T-helper 1 cell treated with Interleukin-12 subunit alpha and Interleukin-12 subunit beta and Interleukin-4 antibody, amounts not matched to agents 30 ng/mL and 1 ng/mL, for 36 hours (primary cell): ENCODE measurements around the gene TKFC. TPM values are rescaled to one million over a fixed set of nuclear protein-coding genes. Genes with fewer than 3 reads are reported as not detected.

ENCODE experiments used
- intact Hi-C: fragments of 100-400 bp; cut with micrococcal nuclease; formaldehyde crosslinking; loops from one replicate; pipeline ENCODE4 v1.15.1; 2024
- total RNA-seq: library from RNA; stranded (reverse); gene quantifications from 2 replicates; pipeline ENCODE4 v1.2.3, GENCODE V29; 2022

Gene TKFC
- total RNA-seq, 1 donor from 2014 or later = 32.6 TPM

DNA sequence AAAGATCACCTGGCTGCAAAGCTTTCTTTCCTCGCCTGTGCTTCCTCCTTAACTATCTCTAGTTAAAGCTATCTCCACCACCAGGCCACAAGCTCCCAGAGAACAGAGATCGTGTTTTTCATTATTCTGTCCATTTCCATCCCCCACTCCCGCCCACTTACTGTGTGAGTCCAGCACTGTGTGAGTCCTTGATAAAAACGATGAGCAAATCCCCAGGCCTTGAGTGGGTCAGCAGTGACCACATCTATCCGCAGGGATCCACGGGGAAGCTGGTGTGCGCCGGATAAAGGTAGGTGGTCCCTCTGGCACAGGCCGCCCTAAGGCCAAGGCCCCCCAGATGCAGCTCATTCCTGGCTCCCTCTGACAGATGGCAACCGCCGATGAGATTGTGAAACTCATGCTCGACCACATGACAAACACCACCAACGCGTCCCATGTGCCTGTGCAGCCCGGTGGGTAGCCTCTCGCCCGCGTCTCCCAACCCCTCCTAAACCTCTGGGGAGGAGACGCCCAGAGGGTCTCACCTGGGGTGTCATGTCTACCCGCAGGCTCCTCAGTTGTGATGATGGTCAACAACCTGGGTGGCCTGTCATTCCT lies 9.3 kb downstream of the TKFC start:
- intact Hi-C loops = no loop called here

DNA sequence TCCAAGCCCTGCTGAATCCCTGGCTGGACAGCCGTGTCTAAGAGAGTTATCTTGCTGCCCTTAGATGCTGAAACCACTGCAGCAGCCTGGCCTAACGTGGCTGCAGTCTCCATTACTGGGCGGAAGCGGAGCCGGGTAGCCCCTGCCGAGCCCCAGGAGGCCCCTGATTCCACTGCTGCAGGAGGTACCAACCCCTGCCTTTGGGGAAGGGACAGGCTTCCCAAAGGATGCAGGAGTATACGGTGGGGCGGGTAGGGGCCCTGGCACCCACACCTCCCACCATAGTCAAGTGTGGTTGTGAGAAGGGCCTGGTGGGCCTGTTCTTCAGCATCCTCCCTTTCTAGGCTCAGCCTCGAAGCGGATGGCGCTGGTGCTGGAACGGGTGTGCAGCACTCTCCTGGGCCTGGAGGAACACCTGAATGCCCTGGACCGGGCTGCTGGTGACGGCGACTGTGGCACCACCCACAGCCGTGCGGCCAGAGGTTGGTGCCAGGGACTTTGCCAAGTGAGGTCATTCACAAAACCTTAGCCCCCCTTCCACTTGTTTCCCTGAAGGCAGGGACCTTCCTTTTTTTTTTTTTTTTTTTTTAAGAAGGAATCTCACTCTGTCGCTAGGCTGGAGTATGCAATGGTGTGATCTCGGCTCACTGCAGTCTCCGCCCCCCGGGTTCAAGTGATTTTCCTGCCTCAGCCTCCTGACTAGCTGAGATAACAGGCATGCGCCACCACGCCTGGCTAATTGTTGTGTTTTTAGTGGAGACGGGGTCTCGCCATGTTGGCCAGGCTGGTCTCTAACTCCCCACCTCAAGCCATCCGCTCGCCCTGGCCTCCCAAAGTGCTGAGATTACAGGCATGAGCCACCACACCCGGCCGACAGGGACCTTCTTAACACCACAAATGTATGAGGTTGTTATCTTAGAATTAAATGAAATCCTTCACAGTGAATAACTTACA lies 11.0 kb downstream of the TKFC start:
- intact Hi-C loops = no loop called here

DNA sequence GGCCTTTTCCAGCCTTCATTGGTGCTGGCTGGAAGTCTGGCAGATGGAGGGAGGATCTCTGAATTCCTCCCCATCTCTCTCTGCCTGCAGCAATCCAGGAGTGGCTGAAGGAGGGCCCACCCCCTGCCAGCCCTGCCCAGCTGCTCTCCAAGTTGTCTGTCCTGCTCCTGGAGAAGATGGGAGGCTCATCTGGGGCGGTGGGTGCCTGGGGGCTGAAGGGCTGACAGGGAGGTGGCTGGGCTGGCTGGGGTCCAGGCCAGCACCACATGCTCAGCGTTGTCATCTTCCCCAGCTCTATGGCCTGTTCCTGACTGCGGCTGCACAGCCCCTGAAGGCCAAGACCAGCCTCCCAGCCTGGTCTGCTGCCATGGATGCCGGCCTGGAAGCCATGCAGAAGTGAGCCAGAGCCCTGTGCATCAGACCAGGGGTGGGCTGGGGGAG lies 12.2 kb downstream of the TKFC start:
- intact Hi-C loops = no loop called here

DNA sequence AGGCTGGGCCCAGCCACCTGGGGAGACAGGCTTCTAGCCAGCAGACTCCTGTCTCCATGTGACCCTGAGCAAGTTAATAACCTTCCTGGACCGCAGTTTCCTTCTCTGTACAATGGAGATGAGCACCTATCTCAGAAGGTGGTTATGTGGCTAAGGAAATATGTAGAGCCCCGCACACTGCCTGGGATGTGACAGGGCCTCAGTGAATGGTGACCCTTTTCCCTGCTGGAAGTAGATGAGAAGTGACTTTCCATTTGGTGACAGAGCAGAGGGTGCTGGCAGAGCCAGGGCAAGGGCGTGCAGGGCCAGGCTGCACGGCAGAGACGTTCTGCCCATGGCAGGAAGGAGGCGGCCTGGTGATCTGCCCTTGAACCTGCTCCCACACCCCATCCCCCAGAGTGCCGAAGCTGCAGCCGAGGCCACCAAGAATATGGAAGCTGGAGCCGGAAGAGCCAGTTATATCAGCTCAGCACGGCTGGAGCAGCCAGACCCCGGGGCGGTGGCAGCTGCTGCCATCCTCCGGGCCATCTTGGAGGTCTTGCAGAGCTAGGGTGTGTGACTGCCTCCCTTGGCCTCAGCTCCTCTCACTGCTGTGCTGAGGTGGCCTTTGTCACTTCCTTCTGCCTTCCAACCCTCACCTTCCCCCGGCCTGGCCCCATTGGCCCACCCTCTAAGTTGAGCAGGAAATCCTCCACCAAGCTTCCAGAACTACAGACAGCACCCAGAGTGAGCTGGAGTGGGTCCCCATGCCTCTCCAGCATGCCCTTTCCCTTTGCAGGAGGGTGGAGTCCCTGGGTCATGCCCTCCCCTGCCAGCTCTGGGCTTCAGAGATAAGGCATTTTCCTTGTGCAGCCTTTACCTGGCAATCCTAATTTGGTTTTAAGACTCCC lies 13.2 kb downstream of the TKFC start:
- intact Hi-C loops = no loop called here

DNA sequence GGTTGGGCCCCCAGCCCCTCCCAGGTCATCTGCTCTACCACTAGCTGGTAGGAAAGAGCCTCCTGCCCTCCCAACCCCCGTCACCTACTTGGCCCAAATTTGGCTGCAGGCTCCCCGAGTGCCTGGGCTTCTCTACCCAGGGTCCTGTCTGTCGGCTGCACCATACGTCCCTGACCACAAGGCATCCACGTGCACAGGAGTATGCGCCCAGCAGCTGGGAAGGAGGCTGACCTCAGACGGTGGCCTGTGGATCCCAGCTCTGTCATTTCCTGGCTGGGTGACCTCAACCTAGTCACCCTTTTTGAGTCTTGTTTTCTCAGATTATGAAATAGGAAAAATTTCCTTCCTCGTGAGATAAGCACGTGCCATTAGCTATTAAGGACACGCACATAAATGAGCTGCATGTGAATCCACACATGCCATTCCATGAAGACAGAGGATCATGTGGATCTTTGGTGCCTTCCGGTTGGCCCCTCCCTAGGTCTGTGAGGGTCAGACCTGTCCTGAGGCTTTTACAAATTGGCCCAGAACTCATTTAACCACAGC lies 15.0 kb downstream of the TKFC start:
- intact Hi-C loops = no loop called here

DNA sequence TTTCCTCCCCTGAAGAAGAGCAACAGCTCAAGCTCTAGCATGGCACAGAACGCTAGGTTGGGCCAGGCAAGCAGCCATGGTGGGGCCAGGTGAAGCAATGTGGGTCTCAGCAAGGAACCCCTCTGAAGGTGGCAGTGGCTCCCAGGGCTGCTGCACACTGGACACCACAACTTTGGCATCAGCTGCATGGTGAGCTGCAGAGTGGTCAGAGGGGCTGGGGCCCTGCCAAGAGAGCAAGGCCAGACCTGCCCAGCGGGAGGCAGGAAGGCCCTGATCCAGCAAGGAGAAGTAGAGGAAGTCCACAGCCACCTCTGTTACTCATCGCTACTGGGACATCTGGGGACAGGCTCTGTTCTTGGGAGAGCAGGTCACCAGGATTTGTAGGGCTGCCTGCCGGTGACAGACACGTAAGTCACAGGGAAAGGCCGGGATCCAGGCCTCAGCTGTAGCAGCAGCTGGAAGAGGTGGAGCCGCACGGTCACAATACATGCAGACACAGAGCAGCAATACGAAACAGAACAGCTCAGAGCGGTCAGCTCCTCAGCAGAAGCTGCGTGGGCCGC lies 16.2 kb downstream of the TKFC start:
- intact Hi-C loops = loop anchor here (1.0 kb wide), 1 partner anchor 39 kb away; no protein-coding TSS in a partner anchor

DNA sequence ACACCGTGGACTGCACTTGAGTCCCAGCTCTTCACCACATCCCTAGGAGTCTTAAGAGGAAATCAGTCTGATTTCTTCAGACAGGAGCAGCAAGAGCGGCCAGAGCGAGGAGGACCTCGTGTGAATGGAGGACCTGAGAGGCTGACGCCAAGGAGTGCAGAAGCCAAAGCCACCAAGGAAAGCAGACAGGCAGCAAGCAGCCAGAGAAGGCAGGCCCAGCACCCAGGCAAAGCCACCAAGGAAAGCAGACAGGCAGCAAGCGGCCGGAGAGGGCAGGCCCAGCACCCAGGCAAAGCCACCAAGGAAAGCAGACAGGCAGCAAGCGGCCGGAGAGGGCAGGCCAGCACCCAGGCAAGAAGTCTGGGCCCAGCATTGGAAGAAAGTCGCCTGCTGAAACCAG lies 16.9 kb downstream of the TKFC start:
- intact Hi-C loops = loop anchor here (1.0 kb wide), 1 partner anchor 40 kb away; no protein-coding TSS in a partner anchor

DNA sequence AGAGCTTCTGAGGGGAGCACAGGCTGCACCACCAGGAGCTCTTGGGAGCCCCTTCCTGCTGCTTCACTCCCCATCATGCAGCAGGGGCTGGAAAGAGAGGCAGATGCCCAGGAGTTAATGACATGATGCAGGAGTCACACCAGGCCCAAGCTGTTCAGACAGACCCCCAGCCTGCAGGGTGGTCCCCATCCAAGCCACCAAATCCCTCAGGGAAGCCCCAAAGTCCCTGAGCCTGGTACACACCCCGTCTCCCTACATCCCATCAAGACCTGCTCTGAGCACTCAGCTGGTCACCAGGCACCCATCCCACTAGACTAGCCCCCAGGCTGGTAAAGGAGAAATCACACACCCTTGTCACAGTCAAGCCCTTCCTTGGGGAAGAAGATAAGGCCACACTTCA lies 17.3 kb downstream of the TKFC start:
- intact Hi-C loops = no loop called here

DNA sequence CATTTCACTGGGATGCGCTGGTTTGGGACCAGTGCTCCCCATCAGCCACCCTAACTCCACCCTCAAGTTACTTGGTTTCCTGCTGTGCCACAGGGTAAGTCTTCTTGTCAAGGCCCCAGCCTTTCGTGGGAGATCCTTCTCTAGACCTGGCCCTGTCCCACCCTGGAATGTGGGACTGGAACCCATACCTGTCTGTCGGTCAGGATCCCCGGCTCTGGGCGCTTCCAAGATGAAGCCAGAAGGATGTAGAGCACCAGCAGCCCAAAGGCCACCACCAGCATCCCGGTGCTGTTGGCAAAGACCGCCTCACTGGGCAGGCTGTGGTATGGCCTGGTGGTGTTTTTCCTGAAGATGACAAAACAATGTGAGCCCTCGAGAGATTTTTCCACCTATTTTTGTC lies 17.8 kb downstream of the TKFC start:
- intact Hi-C loops = no loop called here

DNA sequence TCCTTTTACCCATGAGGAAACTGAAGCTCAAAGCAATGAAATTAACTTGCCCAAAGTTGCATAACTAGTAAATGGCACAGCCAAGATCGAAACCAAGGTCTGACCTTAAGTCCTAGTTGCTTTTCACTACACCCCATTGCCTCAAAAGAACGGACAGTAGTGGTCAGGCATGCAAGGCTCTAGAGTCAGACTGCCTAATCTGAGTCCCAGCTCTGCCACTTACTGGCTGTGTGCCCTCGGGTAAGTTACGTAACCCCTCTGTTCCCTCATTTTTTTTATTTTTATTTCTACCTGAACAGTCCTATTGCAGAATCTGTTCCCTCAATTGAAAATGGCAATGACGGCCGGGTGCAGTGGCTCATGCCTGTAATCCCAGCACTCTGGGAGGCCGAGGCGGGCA lies 19.0 kb downstream of the TKFC start:
- intact Hi-C loops = no loop called here

DNA sequence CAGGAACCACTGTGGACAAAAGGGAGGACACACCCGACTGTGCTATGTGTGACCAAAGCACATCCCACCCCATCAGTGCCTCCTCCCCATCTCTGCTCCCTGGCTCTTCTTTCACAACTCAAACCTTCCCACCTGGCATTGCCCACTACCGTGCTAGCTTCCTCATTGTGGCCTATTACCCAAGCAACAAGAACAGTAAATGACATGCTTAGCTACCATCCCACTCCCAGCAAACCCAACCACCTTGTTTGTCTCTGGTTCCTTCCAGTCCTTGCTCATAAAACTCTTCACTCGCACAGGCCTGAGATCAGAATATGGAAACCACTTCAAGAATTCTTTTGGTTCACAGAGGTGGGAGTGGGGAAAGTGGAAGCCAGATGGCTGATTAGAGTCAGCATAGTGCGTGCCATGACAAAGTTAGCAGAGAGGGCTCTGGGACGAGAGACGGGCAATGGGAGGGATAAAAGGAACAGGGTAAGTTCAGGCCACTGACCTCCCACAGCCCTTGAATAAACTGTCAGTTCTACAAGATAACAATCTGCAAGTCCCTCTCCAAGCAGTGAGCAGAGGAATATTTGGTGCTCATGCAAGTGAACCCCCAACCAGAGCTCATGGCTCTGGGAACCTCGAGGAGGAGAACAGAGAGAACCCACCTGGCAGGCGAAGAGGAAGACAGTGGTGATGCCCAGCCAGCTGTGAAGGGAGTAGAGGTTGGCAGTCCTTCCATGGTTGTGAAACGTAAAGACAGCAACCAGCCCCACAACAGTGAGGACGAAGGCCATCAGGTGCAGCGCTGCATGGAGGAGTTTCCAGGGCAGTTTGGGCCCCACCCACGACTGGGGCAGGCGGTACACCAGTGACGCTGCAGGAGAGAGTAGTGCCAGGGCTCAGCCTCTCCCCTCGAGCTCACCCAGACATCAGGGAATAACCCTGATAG lies 20.4 kb downstream of the TKFC start:
- intact Hi-C loops = no loop called here

DNA sequence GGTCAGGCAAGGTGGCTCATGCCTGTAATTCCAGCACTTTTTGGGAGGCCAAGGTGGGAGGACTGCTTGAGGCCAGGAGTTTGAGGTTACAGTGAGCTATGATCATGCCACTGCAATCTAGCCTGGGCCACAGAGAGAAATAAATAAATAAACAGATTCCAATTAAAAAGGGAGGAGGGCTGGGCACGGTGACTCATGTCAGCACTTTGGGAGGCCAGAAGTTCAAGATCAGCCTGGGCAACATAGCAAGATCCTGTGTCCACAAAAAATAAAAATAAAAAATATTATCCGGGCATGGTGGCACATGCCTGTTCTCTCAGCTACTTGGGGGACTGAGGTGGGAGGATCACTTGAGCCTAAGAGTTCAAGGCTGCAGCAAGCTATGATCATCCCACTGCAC lies 21.2 kb downstream of the TKFC start:
- intact Hi-C loops = no loop called here

DNA sequence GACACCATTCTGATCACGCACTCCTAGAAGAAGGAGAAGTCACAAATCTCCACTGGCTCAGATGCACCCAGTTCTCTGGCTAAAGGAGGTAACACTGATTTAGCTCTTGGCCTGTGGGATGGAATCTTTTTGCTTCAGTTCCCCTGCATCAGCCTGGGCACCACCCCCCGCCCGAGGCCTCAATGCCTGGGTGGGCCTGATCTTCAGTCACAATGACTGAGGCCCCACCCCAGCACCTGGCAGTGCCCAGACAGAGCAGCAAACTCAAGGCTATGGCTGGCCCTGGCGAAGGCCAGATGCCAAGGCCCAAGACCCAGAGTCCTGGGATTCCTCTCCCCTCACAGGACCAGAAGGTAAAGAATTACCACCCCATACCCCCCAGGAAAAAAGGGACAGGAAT lies 23.7 kb downstream of the TKFC start:
- intact Hi-C loops = no loop called here

DNA sequence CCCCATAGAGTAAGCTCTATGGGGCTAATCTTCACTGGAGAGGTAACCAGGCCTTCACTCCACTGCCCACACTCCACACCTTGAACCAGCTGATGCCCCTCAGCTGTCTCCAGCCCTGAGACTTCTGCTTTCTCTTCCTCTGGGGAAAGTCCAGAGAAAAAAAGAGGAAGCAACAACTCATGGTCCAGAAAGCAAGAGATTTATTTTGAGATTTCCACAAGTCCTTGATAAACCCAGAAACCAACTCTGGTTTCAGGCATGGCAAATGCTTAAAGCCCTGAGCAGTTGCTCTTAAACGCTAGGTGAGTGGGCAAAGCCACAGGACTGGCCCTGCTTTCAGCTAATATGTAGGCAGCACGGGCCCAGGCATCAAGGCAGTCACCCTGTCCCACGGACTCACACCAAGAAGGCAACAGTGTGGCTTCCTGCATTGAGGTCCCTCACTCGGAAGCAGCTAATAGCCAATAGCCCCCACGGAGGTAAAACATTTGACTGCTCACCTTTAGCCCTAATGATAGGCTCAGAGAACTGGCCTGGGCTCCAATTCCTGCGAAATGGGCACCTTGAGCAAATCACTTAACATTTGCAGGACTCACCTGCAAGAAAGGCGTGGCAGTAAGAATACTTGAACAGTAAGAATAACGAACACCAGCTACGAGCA lies 24.3 kb downstream of the TKFC start:
- intact Hi-C loops = no loop called here

DNA sequence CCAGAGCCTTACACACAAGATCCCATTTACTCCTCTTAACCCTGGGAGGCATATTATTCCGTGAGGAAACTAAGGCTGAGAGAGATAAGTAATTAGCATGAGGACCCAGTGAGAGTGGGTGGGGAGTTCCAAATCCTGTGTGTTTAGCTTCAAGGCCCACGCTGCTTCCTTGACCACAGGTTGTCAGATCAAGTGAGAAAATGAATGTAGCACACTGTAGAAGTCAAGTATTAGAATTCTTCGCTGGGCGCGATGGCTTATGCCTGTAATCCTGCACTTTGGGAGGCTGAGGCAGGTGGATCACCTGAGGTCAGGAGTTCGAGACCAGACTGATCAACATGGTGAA lies 24.8 kb downstream of the TKFC start:
- intact Hi-C loops = no loop called here

DNA sequence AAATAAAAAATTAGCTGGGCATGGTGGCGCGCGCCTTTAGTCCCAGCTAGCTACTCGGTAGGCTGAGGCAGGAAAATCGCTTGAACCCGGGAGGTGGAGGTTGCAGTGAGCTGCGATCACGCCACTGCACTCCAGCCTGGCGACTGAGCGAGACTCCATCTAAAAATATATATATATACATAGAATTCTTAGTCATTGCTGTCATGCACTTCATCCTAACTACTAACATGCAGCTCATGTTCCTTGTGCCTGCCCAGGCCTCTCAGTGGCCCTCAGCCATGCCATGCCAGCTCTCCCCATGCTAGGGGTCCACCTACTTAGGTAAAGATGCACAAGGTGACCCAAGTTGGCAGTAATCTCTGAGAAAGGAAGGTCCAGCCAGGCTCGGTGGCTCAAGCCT lies 25.5 kb downstream of the TKFC start:
- intact Hi-C loops = no loop called here

DNA sequence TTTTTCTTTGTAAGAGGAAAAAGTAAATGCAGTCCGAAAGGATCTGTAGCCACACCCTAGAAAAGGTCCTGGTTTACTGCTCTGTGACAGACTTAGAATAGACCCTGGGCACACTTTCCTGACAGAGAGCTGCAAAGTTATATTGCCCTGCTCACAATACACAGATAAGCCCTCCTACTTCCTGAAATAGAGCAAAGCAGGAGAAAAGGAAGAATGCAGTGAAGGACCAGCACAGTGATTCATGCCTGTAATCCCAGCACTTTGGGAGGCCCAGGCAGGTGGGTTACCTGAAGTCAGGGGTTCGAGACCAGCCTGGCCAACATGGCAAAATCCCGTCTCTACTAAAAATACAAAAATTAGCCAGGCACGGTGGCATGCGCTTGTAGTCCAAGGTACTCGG lies 26.5 kb downstream of the TKFC start:
- intact Hi-C loops = no loop called here

DNA sequence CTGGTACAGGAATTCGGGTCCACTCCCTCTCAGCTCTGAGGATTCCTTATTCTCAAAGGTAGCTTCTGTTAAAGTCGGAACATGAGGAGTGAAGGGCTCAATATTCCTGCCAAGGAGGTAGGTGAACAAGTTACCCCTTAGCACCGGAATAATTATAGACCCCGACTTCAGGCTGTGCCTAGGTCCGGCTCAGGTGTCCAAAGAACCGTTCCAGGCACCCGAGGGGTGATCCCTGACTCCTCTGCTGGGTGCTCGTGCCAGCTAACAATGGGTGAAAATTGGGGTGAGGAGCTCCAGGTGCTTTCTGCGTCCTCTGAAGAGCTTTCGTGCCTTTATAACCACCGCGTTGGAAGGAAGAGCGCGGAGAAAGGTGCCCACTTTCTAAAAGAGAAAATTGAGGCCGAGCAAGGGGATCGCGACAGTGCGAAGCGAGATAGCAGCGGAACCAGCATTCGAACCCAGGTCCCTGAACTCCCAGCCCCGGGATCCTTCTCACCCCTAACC lies 28.3 kb downstream of the TKFC start:
- intact Hi-C loops = loop anchor here (1.0 to 5.0 kb wide), 3 partner anchors 68 to 1694 kb away; partner anchors contain the start of genes CCDC86, CPSF7 and PATL1
